GM23338 (cell line): ENCODE measurements around the gene TMEM101.

Source experiments
- EZH2 ChIP-seq: fragments of 200-600 bp; sonication (generic); IDR thresholded peaks from one replicate; pipeline ENCODE4 v1.8.0; 2017; ENCODE audit warnings: antibody characterized with exemption, mild to moderate bottlenecking, low read depth; ENCODE audit not compliant: unreplicated experiment
- EZH2phosphoT487 ChIP-seq: fragments of 200-600 bp; sonication (generic); IDR thresholded peaks from one replicate; pipeline ENCODE4 v1.8.1; 2018; ENCODE audit warnings: antibody characterized with exemption; ENCODE audit not compliant: unreplicated experiment
- POLR2AphosphoS5 ChIP-seq: IDR thresholded peaks from 2 replicates; pipeline ENCODE4 v1.6.1; 2016; ENCODE audit warnings: antibody characterized with exemption, low read depth
- TF ChIP-seq, protein P1 (sequence below), 2 experiments: fragments of 200-600 bp in 1 of 2; sonication (generic) in 1 of 2; conservative IDR thresholded peaks; 2 replicates each; pipeline versions ENCODE4 v1.5.1 to v1.6.1; 2016 to 2017; ENCODE audit warnings: antibody characterized with exemption in 2 of 2, low read depth in 2 of 2, mild to moderate bottlenecking in 2 of 2, moderate library complexity in 1 of 2
- TF ChIP-seq, protein P2 (sequence below): IDR thresholded peaks from one replicate; pipeline ENCODE4 v1.6.1; 2018; ENCODE audit warnings: antibody characterized with exemption; ENCODE audit not compliant: unreplicated experiment

DNA sequence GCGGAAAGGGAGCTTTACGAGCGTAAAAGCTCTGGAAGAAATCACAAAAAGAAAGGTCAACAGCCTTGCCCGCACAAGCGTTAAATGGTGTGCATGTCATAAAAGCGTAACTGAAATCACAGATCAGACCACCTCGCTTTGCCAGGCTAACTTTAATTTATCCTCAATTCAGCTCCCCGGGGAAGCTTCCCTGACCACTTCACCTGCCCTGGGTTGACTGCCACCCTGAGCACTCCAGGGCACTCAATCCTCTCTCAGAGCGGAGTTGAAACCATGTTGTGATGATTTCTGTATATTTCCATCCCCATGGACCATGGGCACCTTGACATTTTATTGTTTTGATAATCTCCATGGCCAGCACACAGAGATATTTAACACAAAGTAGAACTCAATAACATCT, 26.5 kb downstream of the TMEM101 start:
- TF ChIP-seq EZH2 (no peak), EZH2phosphoT487 (no peak), POLR2AphosphoS5 (no peak)
- TF ChIP-seq, protein P1, sequence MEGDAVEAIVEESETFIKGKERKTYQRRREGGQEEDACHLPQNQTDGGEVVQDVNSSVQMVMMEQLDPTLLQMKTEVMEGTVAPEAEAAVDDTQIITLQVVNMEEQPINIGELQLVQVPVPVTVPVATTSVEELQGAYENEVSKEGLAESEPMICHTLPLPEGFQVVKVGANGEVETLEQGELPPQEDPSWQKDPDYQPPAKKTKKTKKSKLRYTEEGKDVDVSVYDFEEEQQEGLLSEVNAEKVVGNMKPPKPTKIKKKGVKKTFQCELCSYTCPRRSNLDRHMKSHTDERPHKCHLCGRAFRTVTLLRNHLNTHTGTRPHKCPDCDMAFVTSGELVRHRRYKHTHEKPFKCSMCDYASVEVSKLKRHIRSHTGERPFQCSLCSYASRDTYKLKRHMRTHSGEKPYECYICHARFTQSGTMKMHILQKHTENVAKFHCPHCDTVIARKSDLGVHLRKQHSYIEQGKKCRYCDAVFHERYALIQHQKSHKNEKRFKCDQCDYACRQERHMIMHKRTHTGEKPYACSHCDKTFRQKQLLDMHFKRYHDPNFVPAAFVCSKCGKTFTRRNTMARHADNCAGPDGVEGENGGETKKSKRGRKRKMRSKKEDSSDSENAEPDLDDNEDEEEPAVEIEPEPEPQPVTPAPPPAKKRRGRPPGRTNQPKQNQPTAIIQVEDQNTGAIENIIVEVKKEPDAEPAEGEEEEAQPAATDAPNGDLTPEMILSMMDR (conservative IDR thresholded peaks at IDR 0.05; ENCODE audit: low read depth in 2 of 2): no peak
- TF ChIP-seq, protein P2, sequence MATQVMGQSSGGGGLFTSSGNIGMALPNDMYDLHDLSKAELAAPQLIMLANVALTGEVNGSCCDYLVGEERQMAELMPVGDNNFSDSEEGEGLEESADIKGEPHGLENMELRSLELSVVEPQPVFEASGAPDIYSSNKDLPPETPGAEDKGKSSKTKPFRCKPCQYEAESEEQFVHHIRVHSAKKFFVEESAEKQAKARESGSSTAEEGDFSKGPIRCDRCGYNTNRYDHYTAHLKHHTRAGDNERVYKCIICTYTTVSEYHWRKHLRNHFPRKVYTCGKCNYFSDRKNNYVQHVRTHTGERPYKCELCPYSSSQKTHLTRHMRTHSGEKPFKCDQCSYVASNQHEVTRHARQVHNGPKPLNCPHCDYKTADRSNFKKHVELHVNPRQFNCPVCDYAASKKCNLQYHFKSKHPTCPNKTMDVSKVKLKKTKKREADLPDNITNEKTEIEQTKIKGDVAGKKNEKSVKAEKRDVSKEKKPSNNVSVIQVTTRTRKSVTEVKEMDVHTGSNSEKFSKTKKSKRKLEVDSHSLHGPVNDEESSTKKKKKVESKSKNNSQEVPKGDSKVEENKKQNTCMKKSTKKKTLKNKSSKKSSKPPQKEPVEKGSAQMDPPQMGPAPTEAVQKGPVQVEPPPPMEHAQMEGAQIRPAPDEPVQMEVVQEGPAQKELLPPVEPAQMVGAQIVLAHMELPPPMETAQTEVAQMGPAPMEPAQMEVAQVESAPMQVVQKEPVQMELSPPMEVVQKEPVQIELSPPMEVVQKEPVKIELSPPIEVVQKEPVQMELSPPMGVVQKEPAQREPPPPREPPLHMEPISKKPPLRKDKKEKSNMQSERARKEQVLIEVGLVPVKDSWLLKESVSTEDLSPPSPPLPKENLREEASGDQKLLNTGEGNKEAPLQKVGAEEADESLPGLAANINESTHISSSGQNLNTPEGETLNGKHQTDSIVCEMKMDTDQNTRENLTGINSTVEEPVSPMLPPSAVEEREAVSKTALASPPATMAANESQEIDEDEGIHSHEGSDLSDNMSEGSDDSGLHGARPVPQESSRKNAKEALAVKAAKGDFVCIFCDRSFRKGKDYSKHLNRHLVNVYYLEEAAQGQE: no peak
